Measurements from ENCODE around the gene SLC7A14.

- TF ChIP-seq CTCF (IDR thresholded peaks at IDR 0.05) (no peak), POLR2AphosphoS5 (IDR thresholded peaks at IDR 0.05) (no peak), POLR2A (IDR thresholded peaks at IDR 0.05) (no peak)
Observed at GRCh38 chr3:170623524-170623923, 37.6 kb upstream of the SLC7A14 start.
